Stimulated activated naive CD4-positive, alpha-beta T cell (primary cell): ENCODE results near the gene PRDM16.

Experiments used
- DNase-seq, 6 experiments: peaks; one replicate each; lab custom pipeline; 2025; lab: John Stamatoyannopoulos, UW

Gene PRDM16

DNA sequence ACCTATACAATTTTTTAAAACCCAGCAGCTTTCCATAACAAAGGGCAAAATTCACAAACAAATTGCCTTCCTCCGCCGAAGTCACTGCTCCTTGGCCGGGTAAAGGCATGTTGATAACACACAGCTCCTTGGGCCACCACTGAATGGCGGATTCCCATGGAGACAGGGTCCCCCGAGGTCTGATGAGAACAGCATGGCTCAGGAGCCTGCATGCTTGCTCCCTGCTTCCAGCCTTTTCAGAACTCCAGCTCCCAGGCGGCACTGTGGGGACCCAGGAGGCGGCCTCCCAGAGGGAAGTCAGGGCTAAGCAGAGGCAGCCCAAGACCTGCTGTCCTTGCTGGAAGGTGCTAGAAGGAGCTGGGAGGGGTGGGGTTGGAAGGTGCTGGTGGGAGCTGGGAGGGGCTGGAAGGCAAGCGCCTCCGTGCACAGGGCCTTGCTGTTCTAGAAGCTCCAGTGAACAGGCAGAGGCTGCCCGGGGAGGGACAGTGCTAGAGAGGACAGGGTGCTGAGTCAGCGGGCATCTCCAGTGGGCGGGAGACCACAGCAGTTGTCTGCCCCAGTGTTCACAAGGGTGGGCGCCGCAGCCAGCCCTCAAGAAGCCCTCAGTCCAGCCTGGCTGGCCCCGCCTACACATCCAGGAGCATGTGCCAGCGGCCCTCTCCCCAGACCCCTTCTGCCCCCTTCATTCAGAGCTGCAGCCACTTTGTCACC, 35.1 kb downstream of the PRDM16 start:
- DNase-seq, result no peak

DNA sequence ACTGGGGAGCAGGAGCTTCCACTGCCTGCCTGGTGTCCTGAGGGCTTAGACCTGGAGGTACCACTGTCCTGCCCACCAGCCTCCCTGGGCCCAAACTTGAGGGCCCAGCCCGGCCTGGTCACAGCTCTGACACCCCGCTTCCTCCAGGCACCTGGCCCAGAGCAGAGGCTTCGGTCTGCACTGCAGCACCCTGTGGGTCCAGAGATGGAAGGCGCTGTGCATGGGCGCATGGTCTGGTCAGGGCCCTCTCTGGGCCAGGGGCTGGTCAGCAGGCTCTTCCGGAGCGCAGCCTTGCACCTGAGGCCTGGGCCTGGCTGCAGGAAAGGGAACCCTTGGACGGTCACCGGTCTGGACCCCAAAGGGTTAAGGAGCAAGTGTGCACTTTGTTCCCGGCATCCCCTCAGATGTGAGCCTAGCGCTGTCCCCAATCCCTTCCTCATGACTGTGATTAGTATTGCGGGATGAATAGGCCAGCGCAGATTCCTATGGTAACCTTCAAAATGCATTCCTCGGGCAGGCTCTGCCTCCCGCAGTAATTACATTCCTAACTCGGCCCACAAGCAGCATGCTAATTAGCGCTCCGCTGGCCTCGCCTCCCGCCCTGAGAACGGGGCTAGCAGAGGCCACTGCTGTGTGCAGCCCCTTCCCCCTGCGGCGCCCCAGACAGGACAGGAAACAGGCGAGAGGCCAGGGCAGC, 36.3 kb downstream of the PRDM16 start:
- DNase-seq, result no peak

DNA sequence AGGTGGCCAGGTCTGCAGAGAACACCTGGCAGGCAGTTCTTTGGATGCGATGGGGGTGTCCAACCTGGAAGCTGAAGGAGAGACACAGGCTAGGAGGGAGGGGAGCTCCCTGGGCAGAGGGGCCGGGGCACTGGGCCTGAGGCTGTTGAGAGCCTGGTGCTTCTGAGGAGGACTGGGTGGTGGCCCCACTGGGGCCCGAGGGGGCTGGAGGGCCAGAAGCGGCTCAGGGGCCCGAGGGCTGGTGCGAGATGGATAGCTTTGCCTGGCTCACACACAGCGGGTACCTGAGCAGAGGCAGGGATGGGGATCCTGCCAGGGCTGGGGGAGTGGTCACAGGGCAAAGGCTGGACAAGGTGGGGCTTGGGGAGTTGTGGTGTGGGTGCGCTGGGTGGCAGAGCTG, 37.2 kb downstream of the PRDM16 start:
- no peak for DNase-seq

DNA sequence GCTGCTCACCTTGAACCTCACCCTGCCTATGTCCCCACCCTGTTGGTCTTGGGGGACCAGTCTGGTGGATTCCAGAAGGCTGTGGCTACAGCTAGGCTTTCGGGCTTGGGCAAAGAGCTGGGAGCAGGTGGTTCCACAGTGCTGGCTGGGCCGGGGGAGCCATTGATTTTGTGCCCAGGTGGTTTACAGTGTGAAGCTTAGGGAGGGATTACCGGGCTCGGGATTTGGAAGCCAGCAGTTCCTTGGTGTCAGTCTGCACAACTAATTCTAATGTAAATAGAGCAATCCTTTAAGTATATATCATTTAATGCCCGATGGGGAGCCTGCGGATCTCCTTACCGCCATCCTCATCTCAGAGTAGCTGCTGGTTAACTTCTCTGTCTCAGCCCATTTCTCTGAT, 38.2 kb downstream of the PRDM16 start:
- no peak for DNase-seq

DNA sequence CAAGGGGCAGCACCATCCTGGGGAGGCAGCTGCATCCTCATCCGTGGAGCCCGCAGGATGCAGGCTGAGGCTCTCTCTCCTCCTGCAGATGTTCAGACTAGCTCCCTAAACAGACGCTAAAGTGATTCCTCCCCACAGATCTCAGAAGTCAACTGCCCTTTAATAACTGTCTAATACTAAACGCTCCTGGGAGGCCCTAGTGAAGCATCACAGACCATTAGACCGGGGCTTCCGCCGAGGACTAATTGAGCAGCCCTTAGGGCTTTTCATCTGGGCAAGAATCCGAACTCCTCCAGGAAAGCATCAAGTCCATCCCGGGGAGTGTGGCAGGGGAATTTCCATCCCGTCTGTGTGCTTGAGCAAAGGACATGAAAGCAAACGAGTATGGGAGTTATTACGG, 40.4 kb downstream of the PRDM16 start:
- DNase-seq, result no peak

DNA sequence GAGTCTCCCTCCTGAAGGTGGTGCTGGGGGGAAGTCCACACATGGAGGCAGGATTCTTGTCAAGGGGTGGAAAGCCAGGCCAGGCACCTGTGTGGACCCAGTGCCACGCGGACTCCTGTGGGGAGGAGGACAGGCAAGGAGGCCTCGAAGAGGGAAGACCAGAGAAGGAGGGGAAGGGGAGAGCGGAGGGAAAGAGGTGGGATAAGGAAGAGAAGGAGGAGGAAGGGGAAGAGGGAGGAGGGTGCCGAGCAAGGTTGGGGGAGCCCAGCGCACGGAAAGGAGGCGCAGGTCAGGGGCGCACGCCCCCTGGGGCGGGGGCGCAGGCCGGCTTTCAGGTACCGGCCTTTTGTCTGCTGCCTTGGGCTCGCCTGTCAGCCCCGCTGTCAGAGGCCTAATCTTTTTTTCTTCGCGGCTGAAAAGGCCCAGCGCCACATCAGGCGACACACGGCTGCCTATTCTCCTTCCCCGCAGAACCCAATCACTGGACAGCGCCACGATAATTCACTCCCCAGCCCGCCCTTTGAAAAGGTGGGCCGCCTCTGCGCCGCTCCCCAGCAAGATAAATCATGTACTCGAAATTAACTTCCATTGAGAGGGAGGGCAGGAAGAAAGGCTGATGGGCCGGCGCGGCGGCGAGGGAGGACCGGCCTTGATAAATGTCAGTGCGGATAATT, 42.5 kb downstream of the PRDM16 start:
- no peak for DNase-seq

DNA sequence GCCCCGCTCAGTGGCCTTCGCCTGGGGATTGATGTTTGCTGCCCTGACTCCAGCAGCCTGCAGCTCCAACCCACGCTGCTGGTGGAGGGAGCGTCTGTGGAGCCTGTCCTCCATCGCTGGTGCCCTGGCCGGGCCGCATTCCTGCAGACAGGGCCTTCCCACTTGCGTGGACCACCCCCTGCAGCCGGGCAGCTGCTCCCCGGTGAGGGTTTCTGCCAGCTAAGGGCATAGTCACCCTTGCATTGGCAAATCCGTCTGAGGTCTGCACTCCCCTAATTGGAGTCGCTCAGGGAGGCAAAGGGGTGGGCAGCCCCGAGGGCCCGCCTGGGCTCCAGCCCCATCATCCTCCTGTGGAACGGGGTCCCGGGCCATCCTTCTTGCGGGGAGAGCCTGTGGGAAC, 43.5 kb downstream of the PRDM16 start:
- no peak for DNase-seq

DNA sequence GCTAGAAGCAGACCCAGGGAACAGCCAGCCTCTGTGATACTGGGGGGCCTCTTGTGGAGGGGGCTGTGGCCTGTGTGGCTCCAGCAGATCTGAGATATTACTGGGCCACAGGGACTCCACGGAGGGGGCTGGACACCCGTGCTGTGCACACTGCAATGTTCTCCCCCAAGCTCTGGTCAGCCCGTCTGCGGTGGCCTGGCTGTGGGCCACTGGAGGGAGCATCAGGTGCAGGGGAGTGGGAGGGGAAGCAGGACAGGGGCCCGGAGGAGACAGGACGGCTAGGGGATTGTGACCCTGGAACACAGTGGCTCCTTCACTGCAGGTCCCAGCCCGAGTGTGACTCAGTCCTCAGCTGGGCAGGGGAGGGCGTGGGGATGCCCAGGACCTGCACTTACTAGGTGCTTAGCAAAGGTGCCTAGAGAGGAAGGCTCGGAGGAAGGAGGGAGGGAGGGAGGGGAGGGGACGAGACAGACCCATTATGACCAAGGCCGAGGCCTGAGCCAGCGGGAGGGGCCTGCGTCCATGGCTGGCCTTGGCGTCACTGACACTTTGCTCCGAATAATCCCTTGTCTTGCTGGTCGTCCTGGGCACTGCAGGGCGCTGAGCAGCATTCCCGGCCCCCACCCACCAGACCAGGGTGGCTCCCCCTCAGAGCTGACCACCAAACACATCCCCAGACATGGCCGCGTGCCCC, 44.2 kb downstream of the PRDM16 start:
- no peak for DNase-seq

DNA sequence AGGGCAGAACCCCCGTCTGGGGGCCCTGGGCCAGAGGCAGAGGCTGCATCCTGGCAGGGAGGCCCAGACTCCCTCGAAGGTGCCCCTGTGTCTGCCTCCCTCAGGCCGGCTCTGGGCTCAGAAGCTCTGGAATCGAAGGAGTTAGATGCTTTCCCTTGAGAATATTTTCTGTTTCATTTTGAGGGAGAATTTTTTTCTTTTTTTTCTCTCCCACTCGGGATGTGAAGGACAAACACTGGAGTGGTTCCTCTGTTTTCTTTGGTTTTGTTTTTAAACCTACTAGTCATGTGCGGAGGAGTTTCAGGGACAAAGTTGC, 44.7 kb downstream of the PRDM16 start:
- DNase-seq, result no peak

DNA sequence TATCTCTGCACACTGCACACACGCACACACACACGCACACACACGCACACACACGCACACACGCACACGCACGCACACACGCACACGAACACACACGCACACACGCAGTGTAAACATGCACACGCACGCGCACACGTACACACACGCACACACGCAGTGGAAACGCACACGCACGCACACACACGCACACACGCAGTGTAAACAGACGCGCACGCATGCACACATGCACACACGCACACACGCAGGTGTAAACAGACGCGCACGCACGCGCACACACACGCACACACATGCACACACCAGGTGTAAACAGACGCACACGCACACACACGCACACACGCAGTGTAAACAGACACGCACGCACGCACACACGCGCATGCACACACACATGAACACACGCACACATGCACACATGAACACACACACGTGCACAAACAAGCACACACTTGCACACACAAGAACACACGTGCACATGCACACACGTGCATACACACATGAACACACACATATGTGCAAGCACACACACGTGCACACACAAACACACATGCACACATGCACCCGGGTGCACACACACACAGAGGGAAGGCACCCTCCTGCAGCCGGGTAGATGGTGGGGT, 45.2 kb downstream of the PRDM16 start:
- no peak for DNase-seq

DNA sequence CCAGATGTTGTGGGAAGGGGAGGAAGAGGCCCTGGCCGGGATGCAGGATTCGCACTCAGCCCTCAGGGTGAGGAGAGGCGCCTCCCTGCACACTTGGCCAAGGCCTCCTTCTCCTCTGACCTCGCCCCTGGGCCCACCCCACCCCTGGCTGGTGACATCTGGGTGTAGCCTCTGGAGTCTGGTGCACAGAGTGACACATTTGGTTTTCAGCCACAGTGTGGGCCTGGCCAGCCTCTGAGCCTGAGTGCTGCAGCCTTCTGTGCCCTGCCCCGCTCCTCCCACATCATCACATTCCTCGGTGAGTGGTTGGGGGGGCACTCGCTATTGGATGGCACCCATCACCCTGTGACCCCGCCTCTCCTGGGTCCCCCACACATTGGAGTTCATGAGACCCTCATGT, 45.8 kb downstream of the PRDM16 start:
- no peak for DNase-seq

DNA sequence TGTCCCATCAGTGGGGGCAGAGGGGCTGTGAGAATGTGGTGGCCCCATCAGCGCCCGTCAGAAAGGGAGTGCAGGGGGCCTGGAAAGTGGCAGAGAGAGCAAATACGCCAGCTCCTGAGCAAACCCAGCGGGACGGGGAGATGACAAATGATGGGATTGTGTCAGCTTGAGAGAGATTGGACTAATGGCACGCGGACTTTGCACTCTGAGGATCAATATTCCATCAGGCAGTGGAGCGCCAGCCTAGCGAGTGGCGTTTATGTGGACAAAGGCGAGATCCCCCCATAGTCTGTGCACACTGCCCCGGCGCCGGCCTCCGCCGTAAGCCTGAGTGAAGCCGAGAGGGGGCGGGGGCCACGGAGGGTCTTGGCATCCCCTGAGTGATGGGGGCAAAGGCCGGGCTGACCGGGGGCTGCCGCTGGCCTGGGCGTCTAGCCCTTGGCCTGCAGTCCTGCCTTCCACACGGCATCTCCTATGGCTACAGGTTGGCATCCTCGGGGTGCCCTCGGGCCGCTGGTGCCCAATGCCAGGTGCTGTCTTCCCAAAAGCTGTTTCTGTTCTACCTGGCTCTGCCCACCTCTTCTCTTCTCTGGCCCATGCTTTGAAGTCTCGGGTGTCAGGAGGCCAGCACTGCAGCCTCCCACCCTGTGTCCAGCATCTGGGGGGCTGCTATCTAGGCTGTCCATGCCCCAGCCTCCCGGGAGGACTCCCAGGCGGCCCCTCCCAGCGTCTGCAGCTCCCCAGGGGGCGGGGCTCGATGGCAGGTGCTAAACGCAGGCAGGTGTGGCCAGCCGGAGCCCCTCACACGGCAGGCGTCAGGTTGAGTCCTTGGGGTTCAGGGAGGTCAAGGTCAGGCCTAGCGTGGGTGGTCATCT, 46.5 kb downstream of the PRDM16 start:
- no peak for DNase-seq

DNA sequence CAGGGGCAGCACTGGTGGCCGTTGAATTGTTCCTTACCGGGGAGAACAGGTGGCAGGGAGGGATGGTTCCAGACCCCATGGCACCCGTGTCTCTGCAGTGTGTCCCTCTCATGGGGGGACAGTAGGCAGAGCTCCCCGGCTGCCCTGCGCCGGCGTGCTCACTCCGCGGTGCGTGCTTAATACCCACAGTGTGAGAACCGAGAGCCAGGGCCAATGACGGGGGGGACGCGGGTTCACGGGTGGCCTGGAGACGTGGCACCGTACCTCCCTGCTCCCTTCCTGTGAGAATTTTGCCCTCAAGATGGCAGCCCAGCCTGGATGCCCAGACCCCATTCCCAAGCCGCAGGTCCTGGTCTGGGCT, 47.1 kb downstream of the PRDM16 start:
- no peak for DNase-seq

DNA sequence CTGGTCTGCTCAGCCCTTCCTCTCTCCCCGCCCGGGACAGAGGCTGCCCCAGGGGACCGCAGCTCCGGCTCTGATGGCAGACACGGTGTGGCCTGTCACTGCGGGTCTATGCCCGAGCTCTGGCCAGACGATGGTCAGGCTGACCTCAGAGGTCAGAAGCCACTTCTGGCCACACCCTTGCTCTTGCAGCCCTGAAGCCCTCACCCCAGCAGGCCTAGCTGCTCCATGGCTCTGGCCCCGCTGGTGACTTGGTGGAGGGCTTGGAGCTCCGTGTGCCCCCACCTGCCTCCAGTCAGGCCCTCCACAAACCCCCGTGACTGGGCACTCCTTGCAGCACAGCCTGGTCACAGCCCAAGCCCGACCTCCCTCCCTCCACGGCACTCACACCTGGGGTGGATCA, 47.6 kb downstream of the PRDM16 start:
- DNase-seq, result no peak

DNA sequence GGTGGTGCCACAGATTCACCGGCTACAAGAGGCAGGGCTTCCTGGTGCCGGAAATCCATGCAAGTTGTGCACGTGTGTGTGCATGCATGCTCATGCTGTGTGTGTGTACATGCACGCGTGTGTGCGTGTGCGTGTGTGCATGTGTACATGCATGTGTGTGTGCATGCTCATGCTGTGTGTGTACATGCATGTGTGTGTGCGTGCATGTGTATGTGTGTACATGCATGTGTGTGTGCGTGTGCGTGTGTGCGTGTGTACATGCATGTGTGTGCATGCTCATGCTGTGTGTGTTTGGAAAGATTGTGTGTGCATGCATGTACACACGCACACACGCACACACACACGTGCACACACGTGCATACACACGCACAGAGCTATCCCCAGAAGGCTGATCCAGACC, 48.9 kb downstream of the PRDM16 start:
- DNase-seq, result no peak

DNA sequence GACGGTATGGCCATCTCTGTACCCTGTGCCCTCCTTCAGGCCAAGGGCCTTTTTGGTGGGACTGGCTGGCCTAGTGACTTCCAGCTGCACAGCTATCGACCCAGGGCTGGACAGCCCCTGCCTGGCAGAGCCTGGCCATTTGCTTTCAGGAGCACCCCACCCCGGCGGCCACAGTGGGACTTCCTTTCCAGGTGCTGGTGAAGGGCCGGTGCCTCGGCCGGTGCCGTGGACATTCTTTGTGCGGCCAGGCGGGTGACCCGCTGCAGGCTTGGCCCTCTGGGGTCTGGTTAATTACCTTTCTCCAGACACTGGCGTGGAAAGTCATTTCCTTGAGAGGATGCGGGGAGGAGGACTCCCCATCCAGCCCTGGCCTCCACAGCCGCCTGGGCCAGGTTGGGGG, 50.1 kb downstream of the PRDM16 start:
- no peak for DNase-seq

DNA sequence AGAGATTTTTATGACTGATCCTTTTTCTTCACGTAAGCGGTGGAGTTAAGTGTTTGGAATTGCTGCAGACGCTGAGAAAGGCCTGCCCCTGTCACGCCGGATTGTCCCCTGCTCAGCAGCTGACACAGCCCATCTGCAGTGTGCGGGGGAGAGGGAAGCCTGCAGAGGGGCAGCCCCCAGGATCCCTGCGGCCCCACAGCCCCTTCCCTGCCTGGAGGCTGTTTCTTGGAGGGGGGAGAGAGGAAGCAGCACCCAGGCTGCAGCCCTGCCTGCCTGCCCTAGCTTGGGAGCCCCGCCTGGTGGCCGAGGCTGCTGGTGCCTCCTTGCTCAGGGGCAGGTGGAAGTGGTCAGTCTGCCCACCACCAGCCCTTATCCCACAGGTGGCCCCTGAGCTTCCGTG, 50.7 kb downstream of the PRDM16 start:
- no peak for DNase-seq

DNA sequence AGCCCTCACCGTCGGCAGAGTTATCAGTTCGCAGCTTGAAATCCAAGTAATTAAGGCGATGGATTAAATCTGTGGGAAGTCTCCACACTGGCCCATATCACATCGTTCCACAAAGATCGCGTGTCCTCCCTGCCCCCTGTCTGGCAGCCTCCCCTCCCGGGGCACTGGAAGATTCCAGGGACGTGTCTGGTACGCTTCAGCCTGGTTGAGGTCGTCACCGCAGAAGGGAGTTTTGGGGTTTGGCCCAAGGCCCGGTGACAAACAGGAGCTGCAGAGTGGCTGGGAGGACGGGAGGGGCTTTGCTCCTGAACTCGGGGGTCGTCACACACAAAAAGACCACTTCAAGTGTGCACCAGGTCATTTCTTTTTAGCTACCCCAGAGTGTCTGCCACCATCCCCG, 51.1 kb downstream of the PRDM16 start:
- DNase-seq, result no peak

DNA sequence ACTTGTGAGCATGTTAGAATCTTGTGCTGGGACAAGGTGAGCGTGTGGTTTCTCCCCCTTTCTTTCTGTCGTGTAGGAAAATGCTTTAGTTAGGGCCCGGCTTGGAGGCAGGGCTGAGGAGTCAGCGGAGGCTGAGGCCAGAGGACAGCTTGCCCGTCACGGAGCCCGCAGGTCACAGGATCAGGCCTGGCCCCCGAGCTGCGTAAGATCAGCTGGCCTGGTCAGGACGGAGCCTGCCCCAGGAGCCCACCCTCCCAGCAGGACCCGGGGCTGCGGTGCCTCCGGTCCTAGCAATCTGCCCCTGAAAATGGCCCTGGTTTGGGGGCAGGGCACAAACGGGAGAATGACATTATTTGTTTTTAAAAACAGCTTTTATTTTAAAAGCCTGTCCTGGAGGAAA, 52.0 kb downstream of the PRDM16 start:
- no peak for DNase-seq

DNA sequence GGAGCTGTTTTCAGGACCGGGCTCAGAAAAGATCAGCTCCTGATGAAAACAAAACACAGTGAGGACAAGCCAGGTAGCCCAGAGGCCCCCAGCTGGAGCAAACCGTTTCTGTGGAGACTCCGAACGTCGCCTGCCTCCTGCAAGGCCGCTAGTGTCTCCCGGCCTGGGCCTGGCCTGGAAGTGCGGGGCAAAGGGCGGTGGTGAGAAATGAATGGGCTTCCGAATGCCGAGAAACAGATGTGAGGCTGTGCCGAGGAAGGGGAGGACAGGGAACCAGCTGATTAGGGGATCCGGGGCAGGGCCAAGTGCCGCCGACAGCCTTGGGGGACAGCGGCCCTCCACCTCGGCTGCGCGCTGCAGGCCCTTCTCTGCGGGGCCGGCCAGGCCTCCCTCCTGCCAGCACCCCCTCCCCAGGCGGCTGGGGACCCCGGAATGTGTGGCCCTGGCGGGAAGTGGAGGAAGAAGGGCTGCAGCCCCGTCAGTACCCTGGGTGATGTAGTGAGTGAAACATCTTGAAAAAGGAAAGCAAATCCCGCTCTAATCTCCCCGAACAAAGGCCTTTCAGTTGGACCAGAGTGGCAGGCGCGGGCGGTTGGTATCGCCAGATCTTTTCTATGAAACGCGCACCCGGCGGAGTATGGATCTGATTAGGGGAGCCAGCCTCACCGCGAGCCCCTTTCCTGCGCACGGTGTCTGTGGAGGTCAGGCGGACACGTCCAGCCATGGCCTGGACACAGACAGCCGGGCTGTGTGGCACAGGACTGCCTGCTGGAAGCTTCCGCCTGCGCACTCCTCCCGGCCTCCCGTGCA, 52.6 kb downstream of the PRDM16 start:
- no peak for DNase-seq

DNA sequence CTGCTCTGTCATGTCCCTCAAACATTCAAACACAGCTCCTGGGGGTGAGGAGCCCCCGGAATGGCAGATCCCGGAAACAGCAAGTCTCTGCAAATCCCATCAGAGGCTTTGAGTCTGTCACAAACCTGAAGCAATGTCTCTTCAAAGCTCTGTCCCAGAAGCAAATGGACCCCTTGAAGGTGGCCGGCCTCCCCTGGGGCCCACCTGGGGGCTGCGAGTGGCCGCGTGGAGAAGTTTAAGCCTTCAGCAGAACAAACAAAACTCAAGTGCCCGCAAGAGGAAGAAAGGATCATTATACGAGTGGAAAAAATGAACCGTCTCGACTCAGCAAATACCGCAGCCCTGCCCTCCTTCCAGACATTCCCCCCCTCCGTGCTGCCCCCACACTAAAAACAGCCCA, 53.3 kb downstream of the PRDM16 start:
- no peak for DNase-seq
